ENCODE measurements around the gene SLC35E2B.
"Not testable (repeated sequence)": the region's sequence is repeated elsewhere in the genome, so short reads cannot be mapped to it uniquely, and the experiment has no call there.

GRCh38 chr1:1727131-1727651 lies 34.6 kb upstream of the SLC35E2B start:
- TF ChIP-seq EZH2 (IDR thresholded peaks at IDR 0.05; ENCODE audit: low read length, missing control alignments); CTCF (conservative IDR thresholded peaks at IDR 0.05 in 1 of 2, IDR thresholded peaks at IDR 0.05 in 1 of 2; ENCODE audit: low read depth in 1 of 2, low read length in 2 of 2): not testable (repeated sequence)
